HL-60 (cell line): ENCODE measurements around the gene HSPA12A.

Experiments used
- DNase-seq, 2 experiments: peaks; one replicate each; pipeline ENCODE4 v3.0.0-alpha.2; 2010 to 2020; ENCODE audit warnings: low read depth in 1 of 2, low spot score in 1 of 2
- H3K27ac ChIP-seq: fragments of 250-450 bp; sonication (Bioruptor Pico); replicated peaks from 2 replicates; pipeline ENCODE4 v1.5.1; 2020; ENCODE audit warnings: mild to moderate bottlenecking, moderate library complexity
- H3K27me3 ChIP-seq: fragments of 250-450 bp; sonication (Bioruptor Pico); 2 replicates; pipeline ENCODE4 v1.5.1; 2021; ENCODE audit warnings: mild to moderate bottlenecking, moderate library complexity; ENCODE audit not compliant: insufficient read depth, poor library complexity, severe bottlenecking
- H3K4me3 ChIP-seq: replicated peaks from 2 replicates; pipeline ENCODE4 v1.5.1; 2011; ENCODE audit warnings: mild to moderate bottlenecking, control low read depth, low read length; ENCODE audit not compliant: insufficient read depth
- GABPA ChIP-seq: IDR thresholded peaks from 2 replicates; pipeline ENCODE4 v1.6.1; 2012; ENCODE audit warnings: low read depth
- POLR2AphosphoS5 ChIP-seq: IDR thresholded peaks from 2 replicates; pipeline ENCODE4 v1.6.1; 2012; ENCODE audit warnings: low read depth
- SPI1 ChIP-seq: IDR thresholded peaks from 2 replicates; pipeline ENCODE4 v1.6.1; 2012; ENCODE audit warnings: low read depth, mild to moderate bottlenecking, borderline replicate concordance
- TF ChIP-seq, protein P1 (sequence below): IDR thresholded peaks from one replicate; pipeline ENCODE4 v1.5.1; 2011; ENCODE audit warnings: low read length, control low read depth, inconsistent platforms; ENCODE audit not compliant: insufficient read depth
- TF ChIP-seq, protein P2 (sequence below): IDR thresholded peaks from 2 replicates; pipeline ENCODE4 v1.6.1; 2012; ENCODE audit warnings: low read depth; ENCODE audit not compliant: insufficient replicate concordance

HSPA12A gene

DNA sequence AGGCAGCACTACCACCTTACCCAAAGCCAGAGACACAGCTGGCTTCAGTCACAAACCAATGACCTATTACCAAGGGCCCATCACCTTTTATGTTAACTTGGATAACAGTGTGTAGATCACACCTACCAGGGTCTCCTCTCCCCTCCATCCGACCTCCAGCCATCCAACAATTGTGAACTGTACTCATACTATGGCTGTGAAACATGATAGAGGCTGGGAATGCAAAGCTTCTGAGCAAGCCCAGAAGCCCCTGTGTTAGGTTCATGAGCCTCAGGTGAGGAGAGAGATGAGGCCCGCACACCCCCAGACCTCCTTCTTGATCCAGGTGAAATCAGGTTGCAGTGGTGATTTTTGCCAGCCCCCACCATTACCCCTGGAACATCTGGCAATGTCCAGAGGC is 73.9 kb downstream of the HSPA12A start:
- H3K27ac ChIP-seq = no peak overlapping the region
- TF ChIP-seq GABPA = no peak
- TF ChIP-seq POLR2AphosphoS5 = no peak
- TF ChIP-seq, protein P1, sequence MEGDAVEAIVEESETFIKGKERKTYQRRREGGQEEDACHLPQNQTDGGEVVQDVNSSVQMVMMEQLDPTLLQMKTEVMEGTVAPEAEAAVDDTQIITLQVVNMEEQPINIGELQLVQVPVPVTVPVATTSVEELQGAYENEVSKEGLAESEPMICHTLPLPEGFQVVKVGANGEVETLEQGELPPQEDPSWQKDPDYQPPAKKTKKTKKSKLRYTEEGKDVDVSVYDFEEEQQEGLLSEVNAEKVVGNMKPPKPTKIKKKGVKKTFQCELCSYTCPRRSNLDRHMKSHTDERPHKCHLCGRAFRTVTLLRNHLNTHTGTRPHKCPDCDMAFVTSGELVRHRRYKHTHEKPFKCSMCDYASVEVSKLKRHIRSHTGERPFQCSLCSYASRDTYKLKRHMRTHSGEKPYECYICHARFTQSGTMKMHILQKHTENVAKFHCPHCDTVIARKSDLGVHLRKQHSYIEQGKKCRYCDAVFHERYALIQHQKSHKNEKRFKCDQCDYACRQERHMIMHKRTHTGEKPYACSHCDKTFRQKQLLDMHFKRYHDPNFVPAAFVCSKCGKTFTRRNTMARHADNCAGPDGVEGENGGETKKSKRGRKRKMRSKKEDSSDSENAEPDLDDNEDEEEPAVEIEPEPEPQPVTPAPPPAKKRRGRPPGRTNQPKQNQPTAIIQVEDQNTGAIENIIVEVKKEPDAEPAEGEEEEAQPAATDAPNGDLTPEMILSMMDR = no peak
- no peak for TF ChIP-seq SPI1
- TF ChIP-seq, protein P2, sequence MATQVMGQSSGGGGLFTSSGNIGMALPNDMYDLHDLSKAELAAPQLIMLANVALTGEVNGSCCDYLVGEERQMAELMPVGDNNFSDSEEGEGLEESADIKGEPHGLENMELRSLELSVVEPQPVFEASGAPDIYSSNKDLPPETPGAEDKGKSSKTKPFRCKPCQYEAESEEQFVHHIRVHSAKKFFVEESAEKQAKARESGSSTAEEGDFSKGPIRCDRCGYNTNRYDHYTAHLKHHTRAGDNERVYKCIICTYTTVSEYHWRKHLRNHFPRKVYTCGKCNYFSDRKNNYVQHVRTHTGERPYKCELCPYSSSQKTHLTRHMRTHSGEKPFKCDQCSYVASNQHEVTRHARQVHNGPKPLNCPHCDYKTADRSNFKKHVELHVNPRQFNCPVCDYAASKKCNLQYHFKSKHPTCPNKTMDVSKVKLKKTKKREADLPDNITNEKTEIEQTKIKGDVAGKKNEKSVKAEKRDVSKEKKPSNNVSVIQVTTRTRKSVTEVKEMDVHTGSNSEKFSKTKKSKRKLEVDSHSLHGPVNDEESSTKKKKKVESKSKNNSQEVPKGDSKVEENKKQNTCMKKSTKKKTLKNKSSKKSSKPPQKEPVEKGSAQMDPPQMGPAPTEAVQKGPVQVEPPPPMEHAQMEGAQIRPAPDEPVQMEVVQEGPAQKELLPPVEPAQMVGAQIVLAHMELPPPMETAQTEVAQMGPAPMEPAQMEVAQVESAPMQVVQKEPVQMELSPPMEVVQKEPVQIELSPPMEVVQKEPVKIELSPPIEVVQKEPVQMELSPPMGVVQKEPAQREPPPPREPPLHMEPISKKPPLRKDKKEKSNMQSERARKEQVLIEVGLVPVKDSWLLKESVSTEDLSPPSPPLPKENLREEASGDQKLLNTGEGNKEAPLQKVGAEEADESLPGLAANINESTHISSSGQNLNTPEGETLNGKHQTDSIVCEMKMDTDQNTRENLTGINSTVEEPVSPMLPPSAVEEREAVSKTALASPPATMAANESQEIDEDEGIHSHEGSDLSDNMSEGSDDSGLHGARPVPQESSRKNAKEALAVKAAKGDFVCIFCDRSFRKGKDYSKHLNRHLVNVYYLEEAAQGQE = no peak
- no peak for DNase-seq
- no peaks in the 10 kb centered on the region for H3K27me3 ChIP-seq
- no peak overlapping the region for H3K4me3 ChIP-seq

DNA sequence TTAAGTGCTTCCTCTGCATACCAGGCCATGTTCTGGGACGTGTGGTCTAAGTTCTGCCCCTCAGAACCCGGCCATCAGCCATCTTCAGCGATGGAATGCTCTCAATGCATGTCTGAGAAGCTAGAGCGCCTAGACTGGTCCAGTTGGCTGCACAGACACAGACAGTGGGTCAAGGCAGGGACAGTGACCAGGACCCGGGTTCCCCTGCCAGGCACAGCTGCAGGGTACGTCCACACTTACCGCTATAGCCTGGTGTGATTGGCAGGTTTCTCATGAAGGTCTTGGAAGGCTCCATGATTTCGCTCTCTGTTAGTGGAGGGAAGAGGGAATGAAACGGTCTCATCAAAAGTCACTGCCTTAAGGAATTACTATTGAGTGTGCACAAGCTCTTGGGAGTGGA is 74.3 kb downstream of the HSPA12A start:
- no peak for DNase-seq
- TF ChIP-seq, protein P2 = no peak
- TF ChIP-seq, protein P1 = no peak
- TF ChIP-seq POLR2AphosphoS5 = no peak
- TF ChIP-seq SPI1 = no peak
- no peak for TF ChIP-seq GABPA
- Histone ChIP-seq H3K27me3 (no peaks in the 10 kb centered on the region), H3K4me3 (no peak overlapping the region), H3K27ac (no peak overlapping the region)

DNA sequence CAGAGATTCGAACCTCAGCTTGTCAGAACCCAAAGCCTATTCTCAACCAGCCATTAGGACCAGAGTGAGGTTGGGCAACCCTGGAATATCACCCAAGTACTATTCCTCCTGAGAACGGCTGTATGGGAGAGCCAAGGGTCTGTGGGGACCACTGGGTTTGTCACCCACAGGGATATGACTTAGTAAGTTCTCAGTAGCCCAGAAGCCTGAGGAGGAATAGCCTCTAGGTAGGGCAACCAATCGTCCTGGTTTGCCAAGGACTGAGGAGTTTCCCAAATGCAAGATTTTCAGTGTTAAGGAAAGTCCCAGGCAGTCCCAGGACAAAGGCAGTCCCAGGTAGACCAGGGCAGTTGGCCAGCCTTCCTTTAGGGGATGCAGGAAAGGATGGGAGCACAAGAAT is 74.9 kb downstream of the HSPA12A start:
- Histone ChIP-seq H3K27me3 (no peaks in the 10 kb centered on the region), H3K27ac (no peak overlapping the region), H3K4me3 (no peak overlapping the region)
- TF ChIP-seq, protein P1 = no peak
- TF ChIP-seq GABPA (no peak), SPI1 (no peak), POLR2AphosphoS5 (no peak)
- TF ChIP-seq, protein P2 = no peak
- no peak for DNase-seq
